ENCODE data around the gene ATP6V1E1.

Gene ATP6V1E1

DNA sequence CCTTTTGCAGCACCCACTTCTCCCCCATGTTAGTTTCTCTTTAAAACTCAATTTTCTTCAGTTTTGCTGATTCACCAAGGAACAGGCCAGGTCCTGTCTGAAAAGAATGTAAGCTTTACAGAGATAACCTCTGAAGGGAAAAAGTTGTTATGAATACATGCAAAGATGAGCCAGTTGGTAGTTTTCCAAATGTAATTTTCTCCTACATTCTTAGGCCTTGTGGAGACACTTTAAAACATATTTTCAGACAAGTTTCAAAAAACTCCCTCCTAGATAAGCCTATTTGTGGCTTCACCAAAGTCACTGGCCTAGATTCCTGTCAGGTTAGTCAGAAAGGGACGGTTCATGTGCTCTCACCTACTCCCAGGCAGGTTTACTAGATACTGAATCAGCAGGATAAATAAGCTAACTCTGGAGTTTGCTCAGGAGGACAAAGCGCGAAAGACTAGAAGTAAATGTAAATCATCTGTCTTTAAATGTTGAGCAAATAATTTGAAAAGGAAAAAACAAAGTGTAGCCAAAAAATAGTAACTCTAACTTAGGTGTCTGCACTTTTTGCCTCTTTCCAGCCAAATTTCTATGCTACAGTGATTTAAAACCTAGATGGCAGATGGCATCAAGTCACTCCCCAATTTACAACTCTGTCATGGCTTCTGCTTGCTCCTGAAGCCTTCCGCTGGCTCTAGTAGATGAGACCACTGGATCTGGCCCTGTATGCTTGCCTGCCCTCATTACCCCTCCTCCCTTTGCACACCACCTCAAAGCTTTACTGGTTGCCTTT lies 4.9 kb upstream of the ATP6V1E1 start:
- DNase-seq, result peak; percentile 77

- no peak for DNase-seq
These were observed 2.6 kb upstream of the ATP6V1E1 start for GRCh38 chr22:17631076-17631565.

DNA sequence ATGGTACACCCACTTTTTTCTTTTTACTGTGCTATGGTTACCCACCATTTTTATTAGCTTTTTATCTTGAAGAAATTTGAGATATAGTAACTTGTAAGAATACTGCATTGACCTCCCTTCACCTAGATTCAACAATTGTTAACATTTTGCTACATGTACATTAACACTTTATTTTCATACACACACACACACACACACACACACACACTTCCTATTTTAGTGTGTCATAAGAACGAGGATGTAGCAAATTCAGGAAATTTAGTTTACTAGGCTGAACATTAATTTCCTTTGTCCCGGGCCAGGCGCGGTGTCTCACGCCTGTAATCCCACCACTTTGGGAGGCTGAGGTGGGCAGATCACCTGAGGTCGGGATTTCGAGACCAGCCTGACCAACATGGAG lies 1.1 kb upstream of the ATP6V1E1 start:
- no peak for DNase-seq

DNA sequence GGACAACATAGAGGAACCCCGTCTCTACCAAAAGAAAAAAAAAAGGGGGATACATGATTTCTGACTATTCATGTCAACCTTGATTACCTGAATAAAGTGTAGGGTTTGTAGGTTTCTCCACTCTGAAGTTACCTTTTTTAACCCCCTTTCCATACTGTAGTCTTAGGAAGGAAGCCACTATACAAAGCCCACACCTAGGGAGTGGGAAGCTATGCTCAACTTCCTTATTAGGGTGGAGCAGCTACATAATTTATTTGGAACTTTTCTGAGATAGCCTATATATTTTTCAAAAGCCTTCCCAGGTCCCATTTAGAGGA lies 582 bp upstream of the ATP6V1E1 start:
- DNase-seq, result no peak

DNA sequence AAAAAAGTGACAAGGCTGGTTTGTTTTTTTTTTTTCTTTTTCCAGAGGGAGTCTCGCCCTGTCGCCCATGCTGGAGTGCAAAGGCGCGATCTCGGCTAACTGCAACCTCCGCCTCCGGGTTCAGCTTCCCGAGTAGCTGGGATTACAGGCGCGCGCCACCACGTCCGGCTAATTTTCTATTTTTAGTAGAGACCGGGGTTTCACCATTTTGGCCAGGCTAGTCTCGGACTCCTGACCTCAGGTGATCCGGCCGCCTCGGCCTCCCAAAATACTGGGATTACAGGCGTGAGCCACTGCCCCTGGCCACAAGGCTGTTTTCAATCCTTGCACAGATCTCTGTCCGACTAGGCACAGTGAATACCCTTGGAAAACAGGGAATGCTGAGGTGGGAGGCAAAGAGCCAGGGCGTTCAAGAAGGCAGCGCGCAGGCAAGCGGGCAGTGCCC lies 566 bp downstream of the ATP6V1E1 start:
- DNase-seq, result no peak

GRCh38 chr22:17613280-17613679 lies 15.3 kb downstream of the ATP6V1E1 start:
- DNase-seq, result no peak

- peak; percentile 12 for DNase-seq
These were observed 16.5 kb downstream of the ATP6V1E1 start for GRCh38 chr22:17612057-17612456.

DNA sequence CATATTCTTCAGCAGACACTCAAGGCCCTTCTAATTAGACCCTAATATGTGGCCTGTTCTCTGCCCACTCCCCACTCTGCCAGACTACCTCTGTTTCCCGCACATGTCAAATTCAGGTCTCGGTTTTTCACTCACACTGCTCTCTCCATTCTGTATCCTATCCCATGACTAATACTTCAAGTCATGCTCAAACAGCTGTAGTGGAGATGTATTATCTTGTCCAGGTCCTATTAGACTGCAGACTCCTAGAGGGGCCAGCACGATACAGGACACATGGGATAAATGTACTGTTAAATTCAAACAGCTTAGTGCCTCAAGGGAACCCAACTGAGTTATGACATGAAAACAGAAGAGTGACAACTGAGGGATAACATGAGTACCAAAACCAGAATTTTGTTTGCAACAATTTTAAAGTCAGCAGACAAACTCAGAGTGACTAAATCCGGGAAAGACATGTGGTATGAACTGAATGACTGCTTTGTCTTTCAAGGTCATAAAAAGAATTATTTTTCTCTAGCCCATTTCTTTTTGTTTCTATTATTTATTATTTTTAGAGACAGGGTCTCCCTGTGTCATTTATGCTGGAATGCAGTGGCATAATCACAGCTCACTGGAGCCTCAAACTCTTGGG lies 20.5 kb downstream of the ATP6V1E1 start:
- no peak for DNase-seq

- peak; percentile 56 for DNase-seq
These were observed 22.1 kb downstream of the ATP6V1E1 start for GRCh38 chr22:17606496-17606895.

DNA sequence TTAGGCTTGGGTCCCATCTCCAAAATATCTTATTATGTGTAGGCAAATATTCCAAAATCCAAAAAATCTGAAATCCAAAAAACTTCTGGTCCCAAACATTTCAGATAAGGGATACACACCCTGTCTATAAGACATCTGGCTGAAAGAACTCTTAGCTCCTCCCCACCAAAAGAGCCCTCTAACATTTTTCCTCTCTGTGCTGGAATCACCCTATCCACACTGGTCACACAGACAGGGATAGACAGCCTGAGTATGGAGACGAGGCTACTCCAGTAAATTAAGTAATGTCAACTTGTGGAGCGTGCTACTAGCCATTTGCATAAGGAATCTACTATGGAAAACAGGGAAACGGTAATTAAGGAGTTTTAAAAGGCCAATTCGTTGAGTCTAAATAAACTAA lies 24.9 kb downstream of the ATP6V1E1 start:
- DNase-seq, result no peak

GRCh38 chr22:17601031-17601430 lies 27.5 kb downstream of the ATP6V1E1 start:
- DNase-seq, result no peak

DNA sequence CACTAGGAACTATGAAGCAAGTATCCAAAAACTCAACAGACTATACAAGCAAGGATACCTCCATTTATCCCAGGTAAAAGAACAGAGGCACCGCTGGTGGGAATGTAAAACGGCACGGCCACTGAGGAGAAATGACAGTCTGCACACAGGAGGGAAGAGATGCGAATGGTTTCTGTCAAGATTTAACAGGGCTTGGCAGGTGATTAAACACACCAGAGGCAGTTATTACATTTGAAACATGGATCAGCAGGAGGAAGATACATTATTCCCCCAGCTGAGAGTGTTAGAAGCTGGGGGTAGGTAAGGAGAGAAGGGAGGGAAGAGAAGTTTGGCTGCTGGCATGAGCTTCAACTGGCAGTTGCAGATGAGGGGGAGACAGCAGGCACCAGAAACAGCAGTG lies 30.2 kb downstream of the ATP6V1E1 start:
- DNase-seq, result no peak

DNA sequence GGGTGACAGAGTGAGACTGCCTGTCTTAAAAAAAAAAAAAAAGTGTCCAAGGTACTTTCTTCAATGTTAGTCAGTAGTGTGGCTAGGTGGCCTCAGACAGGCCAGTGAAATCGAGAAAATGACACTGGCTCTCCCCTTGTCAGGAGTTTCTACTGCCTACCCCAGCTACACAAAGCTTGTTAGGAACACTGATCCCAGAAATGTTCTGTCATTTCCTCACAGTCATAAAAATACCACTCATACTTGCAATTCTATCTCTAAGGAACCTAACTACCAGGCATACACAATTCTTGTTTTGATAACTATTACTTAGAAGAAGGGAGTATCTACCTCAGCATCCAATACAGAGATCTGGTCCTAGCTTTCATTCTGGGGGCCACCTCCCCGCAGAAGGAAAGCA lies 31.3 kb downstream of the ATP6V1E1 start:
- peak; percentile 17 for DNase-seq

GRCh38 chr22:17596226-17596625 lies 32.3 kb downstream of the ATP6V1E1 start:
- DNase-seq, result no peak

- DNase-seq, result no peak
These were observed 36.3 kb downstream of the ATP6V1E1 start for GRCh38 chr22:17592201-17592600.

GRCh38 chr22:17590586-17590985 lies 38.0 kb downstream of the ATP6V1E1 start:
- no peak for DNase-seq

GRCh38 chr22:17589810-17590375 lies 38.7 kb downstream of the ATP6V1E1 start:
- no peak for DNase-seq

DNA sequence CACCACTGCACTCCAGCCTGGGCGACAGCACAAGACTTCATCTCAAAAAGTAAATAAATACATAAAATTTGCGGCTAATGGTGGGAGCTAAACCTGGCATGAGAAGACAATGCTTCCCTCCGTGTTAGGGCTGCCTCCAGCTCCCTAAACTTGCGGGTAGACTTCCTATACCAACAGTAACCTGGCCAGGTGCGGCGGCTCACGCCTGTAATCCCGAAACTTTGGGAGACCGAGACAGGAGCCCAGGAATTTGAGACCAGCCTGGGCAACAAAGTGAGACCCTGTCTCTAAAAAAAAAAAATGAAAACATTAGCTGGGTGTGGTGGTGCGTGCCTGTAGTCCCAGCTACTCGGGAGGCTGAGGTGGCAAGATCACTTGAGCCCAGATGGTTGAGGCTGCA lies 39.9 kb downstream of the ATP6V1E1 start:
- no peak for DNase-seq

- DNase-seq, result no peak
These were observed 40.9 kb downstream of the ATP6V1E1 start for GRCh38 chr22:17587629-17588028.

DNA sequence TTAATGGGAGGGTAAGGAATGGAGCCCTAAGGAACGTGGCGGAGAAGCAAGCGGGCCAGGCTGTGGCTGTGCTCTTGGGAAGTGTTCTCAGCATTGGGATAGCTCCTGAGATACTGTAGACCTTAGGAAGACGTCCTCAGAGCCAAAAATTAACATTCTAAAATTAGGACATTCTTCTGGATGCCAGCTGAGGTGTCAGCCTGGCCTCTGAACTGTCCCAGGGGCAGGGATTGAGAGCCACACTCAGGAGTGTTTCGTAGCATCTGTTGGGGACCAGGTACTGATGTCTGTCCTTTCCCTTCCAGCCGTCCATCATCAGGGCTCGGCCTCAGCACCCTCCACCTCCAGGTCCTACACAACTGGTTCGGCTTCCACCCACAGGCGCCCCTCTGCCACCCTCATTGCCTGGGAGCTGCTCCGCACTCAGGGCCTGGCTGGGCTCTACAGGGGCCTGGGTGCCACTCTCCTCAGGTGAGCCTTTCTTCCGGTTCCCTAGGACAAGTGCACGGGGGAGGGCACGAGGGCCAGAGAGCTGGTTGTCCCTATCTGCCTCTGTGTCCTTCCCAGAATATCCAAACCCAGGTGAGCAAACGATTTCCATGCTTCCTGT lies 41.6 kb downstream of the ATP6V1E1 start:
- DNase-seq, result no peak

GRCh38 chr22:17583151-17583550 lies 45.4 kb downstream of the ATP6V1E1 start:
- no peak for DNase-seq

DNA sequence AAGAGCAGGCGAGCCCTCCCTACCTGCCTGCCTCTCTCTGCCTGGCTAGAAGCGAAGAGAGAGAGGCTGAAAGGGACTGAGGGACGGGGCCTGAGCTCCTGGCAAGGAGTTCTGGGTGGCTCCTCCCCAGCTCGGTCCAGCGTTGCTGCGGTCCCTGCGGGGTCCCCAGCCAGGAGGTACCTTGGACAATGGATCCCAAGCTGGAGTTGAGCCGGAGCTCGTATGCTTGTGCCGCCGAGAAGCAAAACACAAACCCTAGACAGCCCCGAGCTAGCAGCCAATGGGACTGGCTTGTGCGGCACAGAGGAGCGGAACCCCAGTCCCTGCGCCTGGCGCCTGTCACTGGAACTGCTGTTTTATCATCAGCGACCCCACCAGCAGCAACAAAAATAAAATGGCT lies 46.9 kb downstream of the ATP6V1E1 start:
- DNase-seq, result no peak

DNA sequence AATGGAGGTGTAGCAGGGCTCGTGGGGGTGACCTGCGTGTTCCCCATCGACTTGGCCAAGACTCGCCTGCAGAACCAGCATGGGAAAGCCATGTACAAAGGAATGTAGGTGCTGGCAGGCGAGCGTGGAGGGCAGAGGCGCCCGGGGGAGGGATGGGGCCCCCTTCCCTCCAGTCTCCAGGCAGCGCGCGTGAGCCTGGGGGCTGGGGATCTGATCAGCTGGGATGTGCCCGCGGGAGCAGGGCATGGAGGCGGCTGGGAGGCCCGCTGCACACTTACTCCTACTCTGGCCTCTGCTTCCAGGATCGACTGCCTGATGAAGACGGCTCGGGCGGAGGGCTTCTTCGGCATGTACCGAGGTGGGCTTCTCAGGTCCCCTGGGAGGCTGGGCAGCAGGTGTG lies 47.5 kb downstream of the ATP6V1E1 start:
- no peak for DNase-seq

Data from fibroblast of skin of abdomen (primary cell).